Measurements from ENCODE around the gene RIC3. TPM values are rescaled to one million over a fixed set of nuclear protein-coding genes. Genes with fewer than 3 reads are reported as not detected.

The RIC3 gene
- total RNA-seq, 1 experiment from 2014 or later, result 0.38 TPM

GRCh38 chr11:8089791-8090510, 78.9 kb downstream of the RIC3 start:
- intact Hi-C loops (cut with micrococcal nuclease; ENCODE audit: unreplicated experiment), result loop anchor here (5.0 to 10.0 kb wide), 2 partner anchors 198 to 415 kb away; partner anchors contain the start of gene CYB5R2
- Mint-ChIP-seq H3K27ac (ENCODE audit: unreplicated experiment) (no peak overlapping the region), H3K4me1 (ENCODE audit: low read depth, unreplicated experiment) (no peaks in the 10 kb centered on the region), H3K4me3 (ENCODE audit: low read depth, unreplicated experiment) (no peak overlapping the region), H3K27me3 (ENCODE audit: unreplicated experiment) (peaks cover 41% of the 10 kb centered on the region), H3K36me3 (ENCODE audit: insufficient read depth, unreplicated experiment) (no peaks in the 10 kb centered on the region), H3K9me3 (ENCODE audit: low read depth, unreplicated experiment) (no peaks in the 10 kb centered on the region)
- no peak for DNase-seq
- no TSS peak for BruUV-seq (replicated peaks)
- CTCF ChIA-PET, result interaction anchor here (1.0 to 2.6 kb wide), 3 partner anchors 57 to 84 kb away, joined by 3 to 23 read pairs (median 15); no protein-coding TSS in a partner anchor
- TF ChIP-seq, protein P1, sequence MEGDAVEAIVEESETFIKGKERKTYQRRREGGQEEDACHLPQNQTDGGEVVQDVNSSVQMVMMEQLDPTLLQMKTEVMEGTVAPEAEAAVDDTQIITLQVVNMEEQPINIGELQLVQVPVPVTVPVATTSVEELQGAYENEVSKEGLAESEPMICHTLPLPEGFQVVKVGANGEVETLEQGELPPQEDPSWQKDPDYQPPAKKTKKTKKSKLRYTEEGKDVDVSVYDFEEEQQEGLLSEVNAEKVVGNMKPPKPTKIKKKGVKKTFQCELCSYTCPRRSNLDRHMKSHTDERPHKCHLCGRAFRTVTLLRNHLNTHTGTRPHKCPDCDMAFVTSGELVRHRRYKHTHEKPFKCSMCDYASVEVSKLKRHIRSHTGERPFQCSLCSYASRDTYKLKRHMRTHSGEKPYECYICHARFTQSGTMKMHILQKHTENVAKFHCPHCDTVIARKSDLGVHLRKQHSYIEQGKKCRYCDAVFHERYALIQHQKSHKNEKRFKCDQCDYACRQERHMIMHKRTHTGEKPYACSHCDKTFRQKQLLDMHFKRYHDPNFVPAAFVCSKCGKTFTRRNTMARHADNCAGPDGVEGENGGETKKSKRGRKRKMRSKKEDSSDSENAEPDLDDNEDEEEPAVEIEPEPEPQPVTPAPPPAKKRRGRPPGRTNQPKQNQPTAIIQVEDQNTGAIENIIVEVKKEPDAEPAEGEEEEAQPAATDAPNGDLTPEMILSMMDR (IDR thresholded peaks at IDR 0.05; ENCODE audit: unreplicated experiment), result no peak

DNA sequence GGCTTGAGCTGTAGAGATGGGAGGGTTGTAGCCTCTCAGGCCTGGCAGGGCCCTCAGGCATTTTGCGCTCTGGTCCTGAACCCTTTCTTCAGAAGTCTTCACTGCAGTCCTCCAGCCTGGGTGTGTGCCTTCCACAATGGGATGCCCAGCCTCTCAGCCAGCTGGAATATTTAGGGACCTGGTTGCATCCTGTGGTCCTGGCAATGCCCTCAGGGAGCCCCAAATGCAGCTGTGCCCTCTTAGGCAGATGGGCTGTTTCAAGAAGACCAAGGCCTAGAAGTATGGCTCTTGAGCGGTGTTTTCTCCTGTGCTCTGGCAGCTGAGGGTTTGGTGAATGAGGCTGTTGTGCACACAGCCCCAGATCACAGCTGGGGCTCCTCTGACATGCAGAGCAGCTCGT, 81.1 kb downstream of the RIC3 start:
- no peaks in the 10 kb centered on the region for H3K36me3 Mint-ChIP-seq (ENCODE audit: insufficient read depth, unreplicated experiment)
- no peaks in the 10 kb centered on the region for H3K4me1 Mint-ChIP-seq (ENCODE audit: low read depth, unreplicated experiment)
- DNase-seq, result no peak
- H3K27me3 Mint-ChIP-seq (ENCODE audit: unreplicated experiment), result peaks cover 63% of the 10 kb centered on the region
- no peak overlapping the region for H3K27ac Mint-ChIP-seq (ENCODE audit: unreplicated experiment)
- no peak overlapping the region for H3K4me3 Mint-ChIP-seq (ENCODE audit: low read depth, unreplicated experiment)
- BruUV-seq (replicated peaks), result no TSS peak
- TF ChIP-seq, protein P1 (IDR thresholded peaks at IDR 0.05; ENCODE audit: unreplicated experiment), result no peak
- no peaks in the 10 kb centered on the region for H3K9me3 Mint-ChIP-seq (ENCODE audit: low read depth, unreplicated experiment)
- intact Hi-C loops (cut with micrococcal nuclease; ENCODE audit: unreplicated experiment), result no loop called here
- CTCF ChIA-PET, result interaction anchor here (0.8 to 1.2 kb wide), 2 partner anchors 55 to 81 kb away, joined by 3 read pairs; no protein-coding TSS in a partner anchor

GRCh38 chr11:8087185-8087584, 81.6 kb downstream of the RIC3 start:
- CTCF ChIA-PET, result interaction anchor here (0.8 to 1.2 kb wide), 2 partner anchors 54 to 81 kb away, joined by 3 read pairs; no protein-coding TSS in a partner anchor
- intact Hi-C loops (cut with micrococcal nuclease; ENCODE audit: unreplicated experiment), result no loop called here
- Mint-ChIP-seq H3K27ac (ENCODE audit: unreplicated experiment) (no peak overlapping the region), H3K4me1 (ENCODE audit: low read depth, unreplicated experiment) (no peaks in the 10 kb centered on the region), H3K4me3 (ENCODE audit: low read depth, unreplicated experiment) (no peak overlapping the region), H3K9me3 (ENCODE audit: low read depth, unreplicated experiment) (no peaks in the 10 kb centered on the region), H3K36me3 (ENCODE audit: insufficient read depth, unreplicated experiment) (no peaks in the 10 kb centered on the region), H3K27me3 (ENCODE audit: unreplicated experiment) (peaks cover 68% of the 10 kb centered on the region)
- no TSS peak for BruUV-seq (replicated peaks)
- TF ChIP-seq, protein P1 (IDR thresholded peaks at IDR 0.05; ENCODE audit: unreplicated experiment), result no peak
- DNase-seq, result no peak

- H3K36me3 Mint-ChIP-seq (ENCODE audit: insufficient read depth, unreplicated experiment), result peaks cover 3% of the 10 kb centered on the region
- H3K4me3 Mint-ChIP-seq (ENCODE audit: low read depth, unreplicated experiment), result no peak overlapping the region
- CTCF ChIA-PET, result interaction anchor here (1.2 kb wide), 1 partner anchor 80 kb away, joined by 3 read pairs; no protein-coding TSS in a partner anchor
- H3K27ac Mint-ChIP-seq (ENCODE audit: unreplicated experiment), result no peak overlapping the region
- BruUV-seq (replicated peaks), result no TSS peak
- TF ChIP-seq, protein P1 (IDR thresholded peaks at IDR 0.05; ENCODE audit: unreplicated experiment), result no peak
- H3K9me3 Mint-ChIP-seq (ENCODE audit: low read depth, unreplicated experiment), result no peaks in the 10 kb centered on the region
- no peaks in the 10 kb centered on the region for H3K4me1 Mint-ChIP-seq (ENCODE audit: low read depth, unreplicated experiment)
- peaks cover 74% of the 10 kb centered on the region for H3K27me3 Mint-ChIP-seq (ENCODE audit: unreplicated experiment)
- intact Hi-C loops (cut with micrococcal nuclease; ENCODE audit: unreplicated experiment), result no loop called here
- no peak for DNase-seq
These were observed 82.3 kb downstream of the RIC3 start for GRCh38 chr11:8086571-8086970.
